ENCODE data around the gene PRR20G. TPM values are rescaled to one million over a fixed set of nuclear protein-coding genes. Genes with fewer than 3 reads are reported as not detected.

Gene PRR20G
- total and polyA plus RNA-seq, 2 of the 8 experiments (the other 6 are each of a cell fraction or from before 2014, with no cell fraction given), result 0.24 TPM; not detected in 1

DNA sequence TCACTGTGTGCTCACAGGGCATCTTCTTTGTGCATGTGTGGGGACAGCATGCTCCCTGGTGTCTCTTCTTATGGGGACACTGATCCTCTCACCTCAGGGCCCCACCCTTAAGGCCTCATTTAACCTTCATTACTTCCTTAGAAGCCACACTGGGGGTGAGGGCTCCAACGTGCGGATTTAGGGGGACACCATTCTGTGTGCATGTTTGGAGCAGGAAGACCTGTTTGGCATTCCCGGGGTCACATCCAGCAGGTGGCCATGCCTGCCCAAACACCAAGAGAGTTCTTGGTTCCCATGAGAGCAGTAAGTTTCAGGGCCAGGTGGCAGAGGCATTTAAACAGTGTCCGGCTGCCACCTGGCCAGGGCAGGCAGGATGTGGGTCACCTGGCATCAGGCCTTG, 24.8 kb downstream of the PRR20G start:
- Histone ChIP-seq H2AK5ac (ENCODE audit: low read depth, low read length) (no peak overlapping the region), H2BK20ac (ENCODE audit: low read length) (no peak overlapping the region), H2AFZ (ENCODE audit: low read length) (no peak overlapping the region), H3K9me3 (ENCODE audit: insufficient read depth in 2 of 2, low read depth in 1 of 2, low read length in 1 of 2) (peaks cover 0 to 3% of the 10 kb centered on the region in 2 experiments; a peak in 1 of 4 replicates), H3K14ac (ENCODE audit: insufficient read length) (no peak overlapping the region), H3K4ac (replicated peaks; ENCODE audit: insufficient read length, low read depth, low read length) (no peak overlapping the region), H3K23ac (ENCODE audit: insufficient read length) (no peak overlapping the region), H3K36me3 (ENCODE audit: control insufficient read depth in 2 of 4, insufficient read depth in 4 of 4, low read length in 3 of 4) (no peaks in the 10 kb centered on the region), H2BK15ac (ENCODE audit: low read length) (no peak overlapping the region), H3K79me2 (ENCODE audit: control insufficient read depth in 1 of 2, insufficient read depth in 2 of 2, low read length in 2 of 2) (no peaks in the 10 kb centered on the region), H4K8ac (ENCODE audit: extremely low read depth, insufficient read depth, low read length) (no peak overlapping the region; the same call in 1 of the 2 replicates), H3K27ac (ENCODE audit: low read depth, low read length) (no peak overlapping the region), H4K5ac (ENCODE audit: insufficient read length, low read depth, low read length) (no peak overlapping the region), H4K20me1 (replicated peaks in 1 of 2; ENCODE audit: control insufficient read depth in 1 of 2, insufficient read depth in 2 of 2, low read length in 2 of 2) (no peaks in the 10 kb centered on the region), H2BK120ac (replicated peaks; ENCODE audit: low read depth, low read length) (no peak overlapping the region), H3K4me3 (ENCODE audit: extremely low read depth in 1 of 4, insufficient read depth in 2 of 4, low read depth in 3 of 4, low read length in 4 of 4) (no peak overlapping the region), H4K91ac (replicated peaks; ENCODE audit: insufficient read length, low read length) (no peak overlapping the region), H3K4me2 (ENCODE audit: insufficient read depth in 1 of 2, low read depth in 2 of 2, low read length in 2 of 2) (no peak overlapping the region), H3K18ac (ENCODE audit: extremely low read depth, low read length) (no peak overlapping the region), H3K27me3 (replicated peaks in 1 of 4; ENCODE audit: control insufficient read depth in 3 of 4, extremely low read depth in 1 of 4, insufficient read depth in 3 of 4, low read length in 3 of 4) (no peaks in the 10 kb centered on the region; a peak in 1 of 7 replicates), H3K4me1 (replicated peaks in 1 of 4; ENCODE audit: control insufficient read depth in 3 of 4, insufficient read depth in 4 of 4, low read length in 3 of 4) (no peaks in the 10 kb centered on the region), H2BK5ac (ENCODE audit: low read depth, low read length) (no peak overlapping the region), H3K56ac (replicated peaks; ENCODE audit: insufficient read length, low read depth, low read length) (no peak overlapping the region), H2BK12ac (ENCODE audit: low read depth, low read length) (no peak overlapping the region), H3K23me2 (ENCODE audit: low read depth, low read length) (no peaks in the 10 kb centered on the region), H3K9ac (replicated peaks in 1 of 4; ENCODE audit: extremely low read depth in 1 of 4, low read depth in 3 of 4, low read length in 3 of 4) (no peak overlapping the region), H3K79me1 (ENCODE audit: low read depth, low read length) (no peaks in the 10 kb centered on the region)
- FAIRE-seq (no peak), DNase-seq (ENCODE audit: low read depth in 1 of 2, low spot score in 2 of 2) (no peak)
- POLR2A ChIA-PET (ENCODE audit: partially characterized antibody), result no interaction called here
- WGBS, 2 experiments (ENCODE audit: extremely low coverage in 1 of 2, insufficient coverage in 1 of 2, insufficient read length in 1 of 2, insufficient replicate concordance in 2 of 2, low coverage in 1 of 2, low lambda C conversion rate in 2 of 2, missing lambda C conversion rate in 1 of 2), result 96% methylated on average over 4 of the region's 4 CpGs; no CpG with 5 or more reads in 1 of the 2 experiments
- CTCF ChIA-PET (ENCODE audit: partially characterized antibody), result no interaction called here
- no peak for TF ChIP-seq KDM1A (IDR thresholded peaks at IDR 0.05; ENCODE audit: borderline replicate concordance, low read length)
- TF ChIP-seq GTF2F1 (IDR thresholded peaks at IDR 0.05; ENCODE audit: borderline replicate concordance, low read depth, low read length), result no peak
- TF ChIP-seq BACH1 (IDR thresholded peaks at IDR 0.05; ENCODE audit: low read length), result no peak
- TF ChIP-seq TEAD4 (IDR thresholded peaks at IDR 0.05; ENCODE audit: low read depth, low read length), result no peak
- no peak for TF ChIP-seq CBX5 (IDR thresholded peaks at IDR 0.05; ENCODE audit: low read depth, low read length)
- no peak for TF ChIP-seq SP2 (IDR thresholded peaks at IDR 0.05; ENCODE audit: low read length)
- no peak for TF ChIP-seq SRF (IDR thresholded peaks at IDR 0.05; ENCODE audit: low read depth, low read length)
- TF ChIP-seq BRCA1 (IDR thresholded peaks at IDR 0.05; ENCODE audit: low read depth, low read length), result no peak
